Measurements from ENCODE around the gene ELMO1.

DNA sequence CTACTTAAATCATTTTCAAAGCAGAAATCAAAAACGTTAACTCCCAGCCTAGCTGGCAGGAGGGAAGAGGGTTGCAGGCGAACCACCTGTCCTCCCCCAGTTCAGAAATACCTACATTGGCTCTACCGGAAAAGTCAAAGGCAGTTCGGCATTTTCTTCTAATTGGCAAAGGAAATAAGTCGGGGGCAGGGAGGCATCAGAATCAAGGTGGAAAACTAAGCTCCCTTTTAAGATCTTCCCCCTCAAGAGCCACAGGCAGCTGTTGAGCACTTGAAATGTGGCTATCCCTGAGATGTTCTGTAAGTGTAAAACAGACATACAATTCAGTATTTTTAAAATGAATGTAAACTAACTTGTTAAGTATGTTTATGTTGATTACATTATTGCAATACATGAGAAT is 957 bp upstream of the ELMO1 start:
- TF ChIP-seq KDM1A (IDR thresholded peaks at IDR 0.05; ENCODE audit: low read depth) (no peak), JUNB (IDR thresholded peaks at IDR 0.05) (no peak), CTCF (IDR thresholded peaks at IDR 0.05) (no peak), RFX5 (IDR thresholded peaks at IDR 0.05) (no peak), JUN (IDR thresholded peaks at IDR 0.05) (no peak), TFCP2L1 (CRISPR knock-in tag; IDR thresholded peaks at IDR 0.05) (no peak), POLR2AphosphoS2 (conservative IDR thresholded peaks at IDR 0.05; ENCODE audit: low read length) (no peak), RNF2 (IDR thresholded peaks at IDR 0.05; ENCODE audit: borderline replicate concordance, low read depth) (no peak), POLR2A (IDR thresholded peaks at IDR 0.05; ENCODE audit: low read length) (no peak), KDM5A (IDR thresholded peaks at IDR 0.05) (no peak)
- TF ChIP-seq, protein P1, sequence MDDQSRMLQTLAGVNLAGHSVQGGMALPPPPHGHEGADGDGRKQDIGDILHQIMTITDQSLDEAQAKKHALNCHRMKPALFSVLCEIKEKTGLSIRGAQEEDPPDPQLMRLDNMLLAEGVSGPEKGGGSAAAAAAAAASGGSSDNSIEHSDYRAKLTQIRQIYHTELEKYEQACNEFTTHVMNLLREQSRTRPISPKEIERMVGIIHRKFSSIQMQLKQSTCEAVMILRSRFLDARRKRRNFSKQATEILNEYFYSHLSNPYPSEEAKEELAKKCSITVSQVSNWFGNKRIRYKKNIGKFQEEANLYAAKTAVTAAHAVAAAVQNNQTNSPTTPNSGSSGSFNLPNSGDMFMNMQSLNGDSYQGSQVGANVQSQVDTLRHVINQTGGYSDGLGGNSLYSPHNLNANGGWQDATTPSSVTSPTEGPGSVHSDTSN (IDR thresholded peaks at IDR 0.05), result no peak
- TF ChIP-seq, protein P2, sequence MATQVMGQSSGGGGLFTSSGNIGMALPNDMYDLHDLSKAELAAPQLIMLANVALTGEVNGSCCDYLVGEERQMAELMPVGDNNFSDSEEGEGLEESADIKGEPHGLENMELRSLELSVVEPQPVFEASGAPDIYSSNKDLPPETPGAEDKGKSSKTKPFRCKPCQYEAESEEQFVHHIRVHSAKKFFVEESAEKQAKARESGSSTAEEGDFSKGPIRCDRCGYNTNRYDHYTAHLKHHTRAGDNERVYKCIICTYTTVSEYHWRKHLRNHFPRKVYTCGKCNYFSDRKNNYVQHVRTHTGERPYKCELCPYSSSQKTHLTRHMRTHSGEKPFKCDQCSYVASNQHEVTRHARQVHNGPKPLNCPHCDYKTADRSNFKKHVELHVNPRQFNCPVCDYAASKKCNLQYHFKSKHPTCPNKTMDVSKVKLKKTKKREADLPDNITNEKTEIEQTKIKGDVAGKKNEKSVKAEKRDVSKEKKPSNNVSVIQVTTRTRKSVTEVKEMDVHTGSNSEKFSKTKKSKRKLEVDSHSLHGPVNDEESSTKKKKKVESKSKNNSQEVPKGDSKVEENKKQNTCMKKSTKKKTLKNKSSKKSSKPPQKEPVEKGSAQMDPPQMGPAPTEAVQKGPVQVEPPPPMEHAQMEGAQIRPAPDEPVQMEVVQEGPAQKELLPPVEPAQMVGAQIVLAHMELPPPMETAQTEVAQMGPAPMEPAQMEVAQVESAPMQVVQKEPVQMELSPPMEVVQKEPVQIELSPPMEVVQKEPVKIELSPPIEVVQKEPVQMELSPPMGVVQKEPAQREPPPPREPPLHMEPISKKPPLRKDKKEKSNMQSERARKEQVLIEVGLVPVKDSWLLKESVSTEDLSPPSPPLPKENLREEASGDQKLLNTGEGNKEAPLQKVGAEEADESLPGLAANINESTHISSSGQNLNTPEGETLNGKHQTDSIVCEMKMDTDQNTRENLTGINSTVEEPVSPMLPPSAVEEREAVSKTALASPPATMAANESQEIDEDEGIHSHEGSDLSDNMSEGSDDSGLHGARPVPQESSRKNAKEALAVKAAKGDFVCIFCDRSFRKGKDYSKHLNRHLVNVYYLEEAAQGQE (IDR thresholded peaks at IDR 0.05), result no peak

All from A549 (cell line).